AG09319 (cell line): ENCODE results near the gene UBE2E3.

Experiments
- DNase-seq: peaks from one replicate; pipeline ENCODE4 v3.0.0-alpha.2; 2010; ENCODE audit warnings: low read depth; ENCODE audit errors: extremely low read depth
- TF ChIP-seq, protein P1 (sequence below): IDR thresholded peaks from 2 replicates; pipeline ENCODE4 v1.5.1; 2011; ENCODE audit warnings: low read depth, mild to moderate bottlenecking, inconsistent platforms, low read length, moderate library complexity

The UBE2E3 gene

DNA sequence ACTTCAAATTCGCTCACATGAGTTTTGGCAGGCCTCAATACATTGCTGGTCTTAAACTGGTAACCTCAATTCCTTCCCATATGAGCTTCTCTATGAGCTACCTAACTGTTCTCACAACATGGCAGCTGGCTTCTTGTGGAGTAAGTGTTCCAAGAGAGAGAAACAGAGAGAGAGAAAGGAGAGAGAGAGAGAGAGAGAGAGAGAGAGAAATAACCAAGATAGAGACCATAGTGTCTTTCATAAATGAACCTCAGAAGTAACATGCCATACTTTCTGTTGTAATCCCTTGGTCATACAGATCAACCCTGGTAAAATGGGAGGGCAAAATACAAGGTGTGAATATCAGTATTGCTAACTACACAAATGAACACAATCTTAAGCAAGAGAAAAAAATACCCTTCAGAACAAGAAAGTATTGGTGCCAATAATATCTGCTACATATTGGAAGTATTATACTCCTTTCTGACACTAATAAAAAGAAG lies 33.2 kb upstream of the UBE2E3 start:
- TF ChIP-seq, protein P1, sequence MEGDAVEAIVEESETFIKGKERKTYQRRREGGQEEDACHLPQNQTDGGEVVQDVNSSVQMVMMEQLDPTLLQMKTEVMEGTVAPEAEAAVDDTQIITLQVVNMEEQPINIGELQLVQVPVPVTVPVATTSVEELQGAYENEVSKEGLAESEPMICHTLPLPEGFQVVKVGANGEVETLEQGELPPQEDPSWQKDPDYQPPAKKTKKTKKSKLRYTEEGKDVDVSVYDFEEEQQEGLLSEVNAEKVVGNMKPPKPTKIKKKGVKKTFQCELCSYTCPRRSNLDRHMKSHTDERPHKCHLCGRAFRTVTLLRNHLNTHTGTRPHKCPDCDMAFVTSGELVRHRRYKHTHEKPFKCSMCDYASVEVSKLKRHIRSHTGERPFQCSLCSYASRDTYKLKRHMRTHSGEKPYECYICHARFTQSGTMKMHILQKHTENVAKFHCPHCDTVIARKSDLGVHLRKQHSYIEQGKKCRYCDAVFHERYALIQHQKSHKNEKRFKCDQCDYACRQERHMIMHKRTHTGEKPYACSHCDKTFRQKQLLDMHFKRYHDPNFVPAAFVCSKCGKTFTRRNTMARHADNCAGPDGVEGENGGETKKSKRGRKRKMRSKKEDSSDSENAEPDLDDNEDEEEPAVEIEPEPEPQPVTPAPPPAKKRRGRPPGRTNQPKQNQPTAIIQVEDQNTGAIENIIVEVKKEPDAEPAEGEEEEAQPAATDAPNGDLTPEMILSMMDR = no peak
- DNase-seq = no peak

DNA sequence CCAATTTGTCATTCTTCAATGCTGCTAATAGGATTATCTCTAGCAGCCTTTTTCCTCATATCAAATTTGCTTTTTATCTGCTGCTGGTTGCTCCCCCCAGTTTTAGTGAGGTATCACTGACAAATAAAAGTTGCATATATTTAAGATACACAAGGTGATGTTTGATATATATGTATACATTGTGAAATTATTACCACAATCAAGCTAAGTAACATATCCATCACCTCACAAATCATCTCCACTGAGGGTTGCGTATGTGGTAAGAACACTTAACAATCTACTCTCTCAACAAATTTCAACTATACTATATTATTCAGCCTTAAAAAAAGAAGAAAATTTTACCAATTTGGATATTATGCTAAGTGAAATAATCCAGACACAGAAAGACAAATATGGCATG lies 30.5 kb upstream of the UBE2E3 start:
- no peak for DNase-seq
- TF ChIP-seq, protein P1 = no peak

DNA sequence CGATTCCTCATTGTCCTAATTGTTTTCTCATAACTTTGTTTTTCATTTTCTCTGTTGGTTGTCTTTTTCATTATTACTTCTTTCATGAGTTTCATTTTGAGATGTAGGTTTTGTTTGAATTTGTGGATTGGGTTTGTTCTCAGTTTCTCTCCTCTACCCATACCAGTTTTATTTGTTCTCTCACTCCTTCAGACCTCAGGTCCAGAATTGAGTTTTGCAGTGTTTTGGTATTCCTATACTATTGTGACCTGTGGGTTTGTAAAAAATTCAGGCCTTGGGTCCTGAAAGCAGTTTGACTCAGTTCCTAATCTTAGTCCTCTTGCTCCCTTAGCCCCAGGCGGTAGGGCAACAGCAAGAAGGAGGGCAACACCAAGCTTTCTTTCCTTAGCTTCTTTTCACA lies 28.3 kb upstream of the UBE2E3 start:
- TF ChIP-seq, protein P1 = no peak
- DNase-seq = no peak

DNA sequence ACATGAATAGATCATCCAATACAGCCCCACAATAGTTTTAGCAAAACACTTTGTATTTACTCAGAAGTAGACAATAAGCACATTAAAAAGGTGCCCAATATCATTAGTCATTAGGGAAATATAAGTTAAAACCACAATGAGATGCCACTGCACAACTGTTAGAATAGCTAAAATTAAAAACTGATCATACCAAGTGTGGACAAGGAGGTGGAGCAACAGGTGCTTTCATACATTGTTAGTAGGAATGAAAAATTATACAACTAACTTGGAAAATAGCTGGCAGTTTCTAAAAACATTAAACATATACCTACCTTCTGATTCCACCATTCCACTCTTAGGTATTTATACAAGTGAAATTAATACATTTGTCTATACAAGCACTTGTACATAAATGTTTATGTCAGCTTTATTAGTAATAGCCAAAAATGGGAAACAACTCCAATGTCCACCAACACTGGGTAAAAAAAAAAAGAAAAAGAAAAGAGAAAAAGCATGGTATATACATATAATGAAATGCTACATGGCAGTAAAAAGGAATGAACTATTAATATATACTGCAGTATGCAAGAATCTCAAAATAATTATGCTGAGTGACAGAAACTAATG lies 27.6 kb upstream of the UBE2E3 start:
- DNase-seq = no peak
- TF ChIP-seq, protein P1 = no peak

DNA sequence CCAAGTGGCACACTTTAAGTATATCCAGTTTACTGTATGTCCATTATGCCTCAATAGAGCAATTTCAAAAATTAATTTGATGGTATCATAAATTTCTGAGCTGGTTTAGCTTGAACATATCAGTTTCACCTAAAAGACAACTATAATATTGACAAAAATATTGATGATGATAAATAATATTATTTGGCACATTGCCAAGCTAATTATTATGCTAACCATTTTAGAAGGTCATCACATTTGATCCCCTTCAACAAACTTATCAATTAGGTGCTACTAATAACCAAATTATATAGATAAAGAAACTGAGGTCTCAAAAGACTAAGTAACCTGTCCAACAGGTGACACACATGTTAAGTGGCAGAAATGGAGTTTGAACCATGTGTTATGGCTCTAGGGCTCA lies 26.9 kb upstream of the UBE2E3 start:
- TF ChIP-seq, protein P1 = no peak

DNA sequence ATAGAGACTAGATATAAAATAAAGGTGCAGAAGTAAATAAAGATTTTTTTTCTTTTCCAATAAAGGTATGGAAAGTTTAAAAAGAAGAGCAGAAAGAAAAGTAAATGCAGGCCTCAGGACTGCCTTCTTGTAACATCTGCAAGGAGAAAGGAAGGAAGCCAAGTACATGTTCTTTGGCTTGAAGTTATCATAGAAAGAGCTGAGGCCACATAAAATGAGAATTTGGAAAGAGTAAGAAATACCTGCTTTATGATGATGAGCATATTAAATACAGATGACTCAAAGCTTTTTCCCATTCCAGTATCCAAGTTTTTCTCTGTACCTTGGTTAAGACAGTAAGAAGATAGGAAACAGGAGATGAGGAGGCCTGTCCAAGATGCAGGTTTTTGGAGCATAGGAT lies 25.3 kb upstream of the UBE2E3 start:
- TF ChIP-seq, protein P1 = no peak
- DNase-seq = no peak

More for the DNA sequence above, 26.9 kb upstream of the UBE2E3 start:
- no peak for DNase-seq

DNA sequence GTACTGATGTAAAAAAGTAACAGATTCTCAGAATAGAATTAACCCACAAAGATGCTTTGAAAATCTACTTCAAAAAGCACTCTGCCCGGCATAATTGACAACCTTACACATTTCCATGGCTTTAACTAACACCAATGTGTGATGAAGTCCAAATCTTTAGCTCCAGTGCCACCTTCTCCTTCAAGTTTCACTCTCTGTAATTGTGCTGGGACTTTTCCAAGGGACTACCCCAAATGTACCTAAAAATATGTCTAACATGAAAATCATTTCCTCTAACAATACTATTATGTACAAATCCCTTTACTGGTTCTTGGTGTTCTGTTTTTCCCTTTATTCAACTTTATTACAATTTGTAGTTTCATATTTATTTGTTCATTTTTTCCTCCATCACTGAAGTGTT lies 20.6 kb upstream of the UBE2E3 start:
- TF ChIP-seq, protein P1 = no peak
- no peak for DNase-seq
